CD4-positive, alpha-beta T cell treated with Interleukin-6 at 100 ng/mL for 8 hours (primary cell): Measurements from ENCODE around the gene CELF2.

ENCODE experiments used
- DNase-seq: peaks from one replicate; pipeline ENCODE4 v3.0.0-alpha.2; 2020; ENCODE audit warnings: mixed read lengths, low spot score

Gene CELF2

GRCh38 chr10:11134411-11134810 is 116.7 kb downstream of the CELF2 start:
- DNase-seq = no peak

- DNase-seq = no peak
Measured at GRCh38 chr10:11135709-11136108, 118.0 kb downstream of the CELF2 start.

DNA sequence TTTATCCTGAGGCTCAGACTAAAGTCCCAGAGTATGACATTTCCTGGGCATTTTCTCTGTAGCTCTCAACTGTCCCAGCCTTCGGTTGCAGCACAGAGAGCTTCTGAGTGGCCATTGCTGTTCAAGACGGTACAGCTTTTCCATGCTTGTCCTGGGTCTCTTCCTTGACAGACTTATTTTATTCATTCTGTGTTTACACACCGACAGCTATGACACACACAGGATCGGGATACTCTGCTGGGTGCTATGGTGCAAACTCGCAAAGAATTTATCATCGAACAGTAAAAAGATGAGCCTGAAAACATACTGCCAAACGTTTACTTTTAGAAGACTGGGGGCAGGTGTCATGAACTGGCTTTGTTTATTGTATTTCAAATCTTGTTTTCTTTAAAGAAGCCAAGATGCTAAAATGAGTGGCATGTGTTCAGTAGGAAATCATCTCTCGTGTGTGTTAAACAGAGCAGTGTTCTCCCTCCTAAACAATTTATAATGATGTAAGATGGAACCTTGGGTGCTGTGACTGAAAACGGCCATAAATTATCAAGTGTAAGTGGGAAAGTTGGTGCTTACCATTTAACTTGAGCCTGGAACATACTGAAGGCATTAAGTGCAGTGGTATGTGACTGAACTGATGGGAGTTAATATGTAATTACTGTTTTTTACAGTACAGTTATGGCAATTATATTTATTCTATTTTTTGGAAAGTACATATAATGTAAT is 120.8 kb downstream of the CELF2 start:
- no peak for DNase-seq

DNA sequence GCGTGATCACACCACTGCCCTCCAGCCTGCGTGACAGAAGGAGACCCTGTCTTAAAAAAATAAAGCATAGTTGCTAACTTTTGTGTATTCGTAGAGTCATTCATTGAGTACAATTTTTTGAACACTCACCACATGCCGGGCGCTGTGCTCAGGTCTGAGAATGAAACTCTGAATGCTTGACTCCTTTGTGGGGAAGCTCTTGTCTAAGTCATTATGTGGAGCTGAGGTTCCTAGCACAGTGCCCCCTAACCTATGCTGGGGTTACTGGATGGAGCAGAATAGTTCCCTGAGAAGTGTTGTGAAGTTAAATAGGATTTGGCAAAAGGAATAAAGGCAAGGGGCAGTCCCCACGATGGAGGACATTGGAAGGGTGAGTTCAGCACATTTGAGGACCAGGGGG is 123.3 kb downstream of the CELF2 start:
- DNase-seq = no peak

- DNase-seq = no peak
Measured at GRCh38 chr10:11141571-11142091, 124.0 kb downstream of the CELF2 start.

DNA sequence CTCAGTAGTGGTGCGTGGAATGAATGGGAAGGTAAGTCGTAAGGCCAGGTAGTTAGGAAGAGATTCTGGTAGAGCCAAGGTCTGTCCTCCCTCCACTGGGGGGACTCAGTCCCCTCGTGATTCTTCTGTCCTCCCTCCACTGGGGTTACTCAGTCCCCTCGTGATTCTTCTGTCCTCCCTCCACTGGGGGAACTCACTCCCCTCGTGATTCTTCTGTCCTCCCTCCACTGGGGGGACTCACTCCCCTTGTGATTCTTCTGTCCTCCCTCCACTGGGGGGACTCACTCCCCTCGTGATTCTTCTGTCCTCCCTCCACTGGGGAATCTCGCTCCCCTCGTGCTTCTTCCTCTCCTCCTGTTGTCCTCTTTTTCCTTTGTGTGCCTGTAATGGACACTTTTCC is 125.1 kb downstream of the CELF2 start:
- DNase-seq = no peak

DNA sequence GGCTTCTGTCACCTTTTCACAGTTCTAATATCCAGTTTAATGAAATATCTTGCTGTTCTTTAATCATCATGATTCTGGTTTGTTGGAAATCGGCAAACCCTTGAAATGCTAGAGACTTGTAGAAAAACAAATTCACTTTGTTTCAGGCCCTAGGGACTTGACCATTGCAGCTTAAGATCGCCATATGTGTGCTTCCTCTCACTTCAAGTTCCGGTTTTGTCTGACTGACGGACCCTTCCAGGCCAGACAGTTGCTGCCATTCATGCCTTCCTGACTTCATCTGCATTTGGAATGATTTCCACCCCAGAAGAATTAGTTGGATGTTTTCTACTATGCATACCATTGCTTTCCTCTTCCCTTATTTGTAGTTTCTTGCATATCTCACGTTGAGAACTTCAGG is 125.6 kb downstream of the CELF2 start:
- no peak for DNase-seq

GRCh38 chr10:11144626-11145494 is 127.2 kb downstream of the CELF2 start:
- no peak for DNase-seq

DNA sequence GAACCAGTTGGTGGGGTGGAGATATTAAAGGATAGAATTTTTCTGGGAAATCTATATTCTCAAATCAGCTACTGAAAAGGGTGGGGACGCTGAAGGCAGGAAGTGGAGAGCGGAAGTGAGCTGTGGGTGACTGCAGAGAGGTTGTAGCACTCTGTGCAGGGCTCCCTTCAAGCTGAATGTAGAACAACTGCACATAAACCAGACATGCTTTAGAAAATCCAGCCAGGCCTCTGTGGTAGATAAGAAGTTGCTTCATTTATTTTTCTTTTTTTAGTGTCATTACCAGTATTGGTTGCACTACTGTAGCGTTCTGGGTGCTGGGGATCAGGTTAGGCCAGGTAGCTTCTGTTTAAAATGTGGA is 127.8 kb downstream of the CELF2 start:
- DNase-seq = peak; percentile 84

DNA sequence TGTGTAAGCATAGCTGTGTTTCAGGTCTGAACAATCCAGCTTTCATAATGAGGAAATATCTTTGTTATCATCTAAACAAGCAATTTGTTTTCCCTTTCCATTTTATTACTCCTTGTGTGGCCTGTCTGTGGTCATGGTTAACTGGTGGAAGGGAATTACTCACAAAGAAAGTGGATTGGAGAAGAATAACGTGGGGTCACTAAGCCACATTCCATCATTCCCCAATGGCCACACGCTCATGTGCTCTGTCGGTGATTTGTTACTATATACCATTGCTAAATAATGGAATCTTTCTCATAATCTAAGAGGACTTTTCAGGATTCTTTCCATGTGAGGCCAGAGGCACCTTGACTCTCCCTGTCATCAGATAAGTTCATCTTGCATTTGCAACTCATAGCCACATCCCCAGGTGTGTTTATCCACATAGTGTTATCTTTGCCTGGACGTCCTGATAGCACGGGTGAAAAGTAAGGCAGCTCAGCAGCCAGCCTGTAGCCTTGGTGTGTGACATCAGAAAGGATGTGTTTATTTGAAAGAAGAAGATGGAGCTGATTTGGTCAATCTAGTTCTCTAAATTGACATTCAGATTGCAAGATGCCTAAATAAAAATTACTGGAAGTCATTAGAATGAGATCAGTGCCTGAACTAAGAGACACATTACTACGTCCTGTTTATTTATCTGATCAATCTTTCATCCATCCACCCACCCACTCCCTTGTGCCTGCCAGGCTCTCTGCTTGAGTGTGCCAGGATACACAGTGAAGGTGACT is 128.9 kb downstream of the CELF2 start:
- DNase-seq = no peak

- DNase-seq = no peak
Measured at GRCh38 chr10:11147722-11148121, 130.1 kb downstream of the CELF2 start.

- DNase-seq = no peak
Measured at GRCh38 chr10:11148142-11149028, 130.7 kb downstream of the CELF2 start.

DNA sequence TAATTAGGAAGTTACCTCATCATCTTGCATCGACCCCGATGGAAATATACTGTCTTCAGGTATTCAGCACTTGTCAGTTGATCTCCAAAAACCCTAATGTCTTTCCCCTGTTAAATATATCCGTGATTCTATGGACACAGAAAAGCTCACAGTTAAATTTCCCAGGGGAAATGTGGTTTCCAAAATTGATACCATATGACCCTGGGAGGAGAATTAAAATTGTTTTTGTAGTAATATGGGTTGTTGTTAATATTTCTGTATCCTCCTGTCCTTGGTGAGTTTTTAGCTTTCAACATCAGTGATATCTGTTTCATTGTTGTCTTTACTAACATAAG is 132.1 kb downstream of the CELF2 start:
- no peak for DNase-seq

- DNase-seq = peak; percentile 61
Measured at GRCh38 chr10:11150231-11150731, 132.6 kb downstream of the CELF2 start.

- DNase-seq = no peak
Measured at GRCh38 chr10:11150879-11151415, 133.3 kb downstream of the CELF2 start.

GRCh38 chr10:11152801-11153200 is 135.1 kb downstream of the CELF2 start:
- no peak for DNase-seq

GRCh38 chr10:11153245-11153644 is 135.6 kb downstream of the CELF2 start:
- no peak for DNase-seq

GRCh38 chr10:11153766-11154165 is 136.1 kb downstream of the CELF2 start:
- no peak for DNase-seq

GRCh38 chr10:11154333-11154732 is 136.7 kb downstream of the CELF2 start:
- no peak for DNase-seq

DNA sequence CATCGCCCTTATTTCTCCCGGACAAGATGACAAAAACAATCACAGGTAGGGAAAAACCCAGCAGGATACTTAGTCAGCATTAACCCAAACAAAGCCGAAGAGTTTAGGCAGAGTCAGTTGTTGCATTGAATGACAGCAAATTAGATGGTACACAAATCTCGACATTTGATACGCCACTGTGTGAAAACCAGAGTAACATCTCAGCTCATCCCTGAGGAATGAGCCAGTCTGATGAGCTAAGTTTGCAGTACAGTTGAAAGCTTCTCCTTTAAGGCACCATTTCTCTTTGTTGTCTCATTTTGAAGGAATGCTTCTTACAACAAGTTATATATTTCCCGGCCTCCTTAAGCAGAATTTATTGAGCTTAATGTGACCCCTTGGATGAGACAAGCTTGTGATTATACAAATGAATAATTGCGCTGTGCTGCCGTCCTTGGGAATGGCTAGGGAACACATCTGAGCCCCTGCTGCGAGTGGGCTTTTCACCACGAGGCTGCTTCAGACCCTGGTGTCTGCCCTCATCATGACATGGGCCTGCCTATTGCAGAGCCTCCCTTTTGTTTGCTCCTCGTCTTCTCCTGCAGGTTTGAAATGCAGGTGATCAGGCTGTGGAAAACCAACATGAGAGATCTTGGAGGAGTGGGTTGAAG is 137.3 kb downstream of the CELF2 start:
- DNase-seq = no peak

DNA sequence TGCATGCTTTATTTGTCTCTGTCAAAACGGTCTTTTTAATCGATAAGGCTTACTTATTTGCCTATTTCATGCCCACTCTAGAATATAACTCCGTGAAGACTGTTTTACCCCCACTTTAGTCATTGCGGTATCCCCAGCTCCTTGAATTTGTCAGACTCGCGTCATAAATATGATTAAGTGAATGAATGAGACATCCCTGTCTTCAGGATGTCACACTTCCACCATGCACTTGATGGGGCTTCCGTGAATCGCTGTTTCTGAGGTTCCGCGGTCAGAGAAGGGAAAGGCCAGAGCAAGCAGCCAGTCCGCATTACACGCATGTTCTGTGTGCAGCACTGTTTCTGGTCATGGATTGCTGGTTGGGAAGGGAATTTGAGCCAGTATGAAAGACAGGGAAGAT is 138.8 kb downstream of the CELF2 start:
- DNase-seq = no peak
